Peyer's patch (tissue), 4 donors: ENCODE measurements around the gene ZC3H13. TPM values are rescaled to one million over a fixed set of nuclear protein-coding genes. Genes with fewer than 3 reads are reported as not detected.
"Not testable (repeated sequence)": the region's sequence is repeated elsewhere in the genome, so short reads cannot be mapped to it uniquely, and the experiment has no call there.

Experiments used
- DNase-seq, 3 donors: peaks; one replicate each; pipeline ENCODE4 v3.0.0-alpha.2; 2017 to 2019
- H3K27ac ChIP-seq, 4 donors: fragments of 200-600 bp; sonication (generic); one replicate each; pipeline ENCODE4 v1.5.1; 2016 to 2019
- H3K27me3 ChIP-seq, 2 donors: fragments of 200-600 bp; sonication (generic); one replicate each; pipeline ENCODE4 v1.5.1; 2019
- H3K36me3 ChIP-seq, 3 donors: fragments of 200-600 bp; sonication (generic); one replicate each; pipeline ENCODE4 v1.5.1; 2016 to 2019
- H3K4me1 ChIP-seq, 4 donors: fragments of 200-600 bp; sonication (generic); one replicate each; pipeline ENCODE4 v1.5.1; 2016 to 2019
- H3K4me3 ChIP-seq, 4 donors: fragments of 200-600 bp; sonication (generic); 1 replicate in 3 of 4; 2 replicates in 1 of 4; pipeline ENCODE4 v1.5.1; 2016 to 2019; ENCODE audit warnings: mild to moderate bottlenecking in 1 of 4
- H3K9me3 ChIP-seq, 4 donors: fragments of 200-600 bp; sonication (generic); one replicate each; pipeline ENCODE4 v1.5.1; 2016 to 2019; ENCODE audit warnings: mild to moderate bottlenecking in 1 of 4
- CTCF ChIP-seq, 6 experiments: fragments of 450-650 bp in 4 of 6; fragments of 200-600 bp in 2 of 6; sonication (generic) in 1 of 6; IDR thresholded peaks; one replicate each; pipeline ENCODE4 v1.5.1; 2017 to 2019; ENCODE audit warnings: antibody characterized with exemption in 6 of 6, mild to moderate bottlenecking in 3 of 6, moderate library complexity in 1 of 6
- POLR2A ChIP-seq, 2 donors: fragments of 450-650 bp; IDR thresholded peaks; one replicate each; pipeline ENCODE4 v1.5.1; 2017; ENCODE audit warnings: antibody characterized with exemption in 2 of 2, mild to moderate bottlenecking in 2 of 2, moderate library complexity in 2 of 2
- total RNA-seq, 4 donors: library from RNA; depleted of rRNA; stranded (reverse); fragments of >200 nt; gene quantifications; one replicate each; pipeline ENCODE4 v1.1.0, GENCODE V29; 2016

ZC3H13 gene
- total RNA-seq, 4 donors from 2014 or later = 22.6 to 71.8 (median 30.6) TPM

GRCh38 chr13:45989607-45990006 lies 62.9 kb downstream of the ZC3H13 start:
- no peak for DNase-seq
- Histone ChIP-seq H3K4me1 (no peaks in the 10 kb centered on the region), H3K36me3 (peaks cover 0 to 42% (median 0%) of the 10 kb centered on the region in 3 donors), H3K27ac (no peak overlapping the region), H3K27me3 (no peaks in the 10 kb centered on the region), H3K4me3 (no peak overlapping the region), H3K9me3 (no peaks in the 10 kb centered on the region)
- TF ChIP-seq POLR2A (IDR thresholded peaks at IDR 0.05) (no peak), CTCF (IDR thresholded peaks at IDR 0.05) (no peak)

GRCh38 chr13:45981127-45981526 lies 71.4 kb downstream of the ZC3H13 start:
- not testable (repeated sequence) for H3K4me1 ChIP-seq, H3K27ac ChIP-seq, H3K27me3 ChIP-seq, DNase-seq, H3K9me3 ChIP-seq, H3K4me3 ChIP-seq
- peaks cover 0 to 27% (median 0%) of the 10 kb centered on the region in 3 donors for H3K36me3 ChIP-seq

- no peak for TF ChIP-seq CTCF (IDR thresholded peaks at IDR 0.05)
- no peak for TF ChIP-seq POLR2A (IDR thresholded peaks at IDR 0.05)
- Histone ChIP-seq H3K27ac (no peak overlapping the region), H3K36me3 (peaks cover 0 to 59% (median 0%) of the 10 kb centered on the region in 3 donors), H3K9me3 (no peaks in the 10 kb centered on the region), H3K4me3 (no peak overlapping the region), H3K4me1 (no peaks in the 10 kb centered on the region), H3K27me3 (no peaks in the 10 kb centered on the region)
- DNase-seq = no peak
Measured at GRCh38 chr13:45975337-45975736, 77.2 kb downstream of the ZC3H13 start.

- Histone ChIP-seq H3K27me3 (no peaks in the 10 kb centered on the region), H3K4me1 (no peaks in the 10 kb centered on the region), H3K4me3 (no peak overlapping the region), H3K9me3 (no peaks in the 10 kb centered on the region), H3K27ac (no peak overlapping the region), H3K36me3 (peaks cover 0 to 67% (median 0%) of the 10 kb centered on the region in 3 donors)
- no peak for DNase-seq
- TF ChIP-seq CTCF (IDR thresholded peaks at IDR 0.05) (no peak), POLR2A (IDR thresholded peaks at IDR 0.05) (no peak)
Measured at GRCh38 chr13:45974500-45974899, 78.0 kb downstream of the ZC3H13 start.

GRCh38 chr13:45967589-45967988 lies 85.0 kb downstream of the ZC3H13 start:
- no peak overlapping the region for H3K4me3 ChIP-seq
- TF ChIP-seq CTCF (IDR thresholded peaks at IDR 0.05) = no peak
- no peak for TF ChIP-seq POLR2A (IDR thresholded peaks at IDR 0.05)
- DNase-seq = no peak
- H3K36me3 ChIP-seq = peaks cover 0 to 90% (median 7%) of the 10 kb centered on the region in 3 donors
- H3K27me3 ChIP-seq = no peaks in the 10 kb centered on the region
- no peaks in the 10 kb centered on the region for H3K4me1 ChIP-seq
- no peak overlapping the region for H3K27ac ChIP-seq
- no peaks in the 10 kb centered on the region for H3K9me3 ChIP-seq

- H3K27ac ChIP-seq = no peak overlapping the region
- no peak overlapping the region for H3K4me3 ChIP-seq
- H3K9me3 ChIP-seq = no peaks in the 10 kb centered on the region
- TF ChIP-seq POLR2A (IDR thresholded peaks at IDR 0.05) = no peak
- TF ChIP-seq CTCF (IDR thresholded peaks at IDR 0.05) = no peak
- no peaks in the 10 kb centered on the region for H3K4me1 ChIP-seq
- H3K36me3 ChIP-seq = peaks cover 0 to 83% (median 7%) of the 10 kb centered on the region in 3 donors
- H3K27me3 ChIP-seq = no peaks in the 10 kb centered on the region
- no peak for DNase-seq
Measured at GRCh38 chr13:45966715-45967114, 85.8 kb downstream of the ZC3H13 start.
